ENCODE measurements around the gene RUVBL2. TPM values are rescaled to one million over a fixed set of nuclear protein-coding genes. Genes with fewer than 3 reads are reported as not detected.

The RUVBL2 gene
- total RNA-seq, 1 donor from 2014 or later: 60.3 TPM

DNA sequence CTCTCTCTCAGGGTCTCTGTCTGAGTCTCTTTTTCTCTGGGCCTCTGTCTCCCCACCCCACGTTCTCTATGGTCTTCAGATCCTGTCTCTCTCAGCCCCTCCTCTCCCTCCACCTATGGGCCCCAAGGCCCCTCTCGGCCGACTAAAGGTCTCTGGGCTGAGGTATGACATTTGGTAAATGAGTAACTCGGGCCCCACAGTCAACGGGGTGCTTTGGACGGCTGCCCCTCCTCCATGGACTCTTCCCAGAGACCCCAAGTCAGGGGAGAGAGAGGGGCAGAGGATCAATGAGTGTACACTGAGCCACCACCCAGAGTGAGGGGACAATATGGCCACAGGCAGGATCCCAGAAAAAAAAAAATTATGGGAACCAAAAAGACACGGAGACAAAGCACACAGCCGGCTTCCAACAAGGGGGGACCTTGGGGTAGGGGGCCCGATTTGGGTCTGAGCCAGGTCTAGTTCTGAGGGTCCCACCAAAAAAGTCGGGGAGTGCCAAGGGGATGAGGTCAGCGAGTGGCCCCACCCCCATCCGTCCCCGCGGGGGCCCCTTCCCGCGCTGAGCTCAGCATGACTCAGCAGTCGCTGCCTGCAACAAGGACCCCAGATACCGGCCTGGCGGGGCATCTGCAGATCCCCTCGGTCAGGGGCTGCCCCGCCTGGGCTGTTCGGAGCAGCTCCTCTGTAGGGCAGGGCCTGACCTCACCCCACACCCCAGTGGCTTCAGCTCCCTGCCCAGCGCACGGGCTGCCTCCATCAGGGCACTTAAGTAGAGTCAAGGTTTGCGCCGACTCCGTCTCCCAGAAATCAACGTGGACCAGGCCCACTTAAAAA is 30.1 kb upstream of the RUVBL2 start:
- DNase-seq (ENCODE audit: low spot score): peak; percentile 74

DNA sequence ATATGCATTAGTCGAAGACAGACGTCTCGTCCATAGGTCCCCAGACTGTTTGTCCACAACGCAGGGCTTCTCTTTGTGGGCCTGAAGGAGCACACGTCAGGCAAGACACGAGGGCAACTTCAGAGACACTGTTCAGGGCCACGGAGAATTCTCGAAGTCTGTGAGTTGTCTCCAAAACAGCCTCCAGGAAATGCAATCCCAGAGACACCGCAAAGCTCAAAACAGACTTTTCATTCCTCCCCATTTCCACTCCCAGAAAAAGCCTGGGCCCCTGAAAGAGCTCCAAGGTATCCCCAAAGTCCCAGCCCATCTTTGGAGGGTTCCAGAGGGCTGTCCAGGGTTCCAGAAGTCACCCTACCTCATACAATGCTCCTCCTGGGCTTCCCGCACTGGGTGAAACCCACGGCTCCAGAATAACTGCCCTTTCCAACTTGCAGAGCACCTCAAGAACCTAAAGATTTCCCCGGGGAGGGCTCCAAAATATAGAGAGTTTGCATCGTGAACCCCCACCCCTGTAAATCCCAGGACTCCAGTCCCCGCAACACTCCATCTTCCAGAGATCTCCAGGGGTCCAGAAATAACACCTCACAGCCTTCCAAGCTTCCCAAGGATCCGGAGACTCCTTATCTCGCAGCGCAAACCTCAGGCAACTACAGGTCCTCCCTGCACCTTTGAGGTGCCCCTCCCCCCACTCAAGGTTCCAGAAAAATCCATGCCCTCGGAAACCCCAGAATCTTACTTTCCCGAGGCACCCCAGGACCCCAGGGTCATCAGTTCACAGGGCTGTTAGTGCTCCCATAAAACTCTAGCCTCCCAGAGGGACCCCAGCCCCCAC is 29.3 kb upstream of the RUVBL2 start:
- DNase-seq (ENCODE audit: low spot score): no peak

DNA sequence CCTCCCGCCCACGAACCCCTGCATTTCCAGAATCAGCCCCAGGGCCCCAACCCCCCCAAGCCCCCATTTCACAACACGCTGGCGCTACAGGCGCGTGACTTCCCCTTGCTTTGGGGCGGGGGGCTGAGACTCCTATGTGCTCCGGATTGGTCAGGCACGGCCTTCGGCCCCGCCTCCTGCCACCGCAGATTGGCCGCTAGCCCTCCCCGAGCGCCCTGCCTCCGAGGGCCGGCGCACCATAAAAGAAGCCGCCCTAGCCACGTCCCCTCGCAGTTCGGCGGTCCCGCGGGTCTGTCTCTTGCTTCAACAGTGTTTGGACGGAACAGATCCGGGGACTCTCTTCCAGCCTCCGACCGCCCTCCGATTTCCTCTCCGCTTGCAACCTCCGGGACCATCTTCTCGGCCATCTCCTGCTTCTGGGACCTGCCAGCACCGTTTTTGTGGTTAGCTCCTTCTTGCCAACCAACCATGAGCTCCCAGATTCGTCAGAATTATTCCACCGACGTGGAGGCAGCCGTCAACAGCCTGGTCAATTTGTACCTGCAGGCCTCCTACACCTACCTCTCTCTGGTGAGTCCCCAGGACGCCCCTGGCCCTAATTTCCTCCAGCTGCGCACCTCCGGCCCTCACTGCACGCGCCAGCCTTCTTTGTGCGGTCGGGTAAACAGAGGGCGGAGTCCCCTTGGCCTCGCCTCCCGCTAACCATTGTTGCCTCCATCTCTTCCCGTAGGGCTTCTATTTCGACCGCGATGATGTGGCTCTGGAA is 28.5 kb upstream of the RUVBL2 start, which contains the start of gene FTL:
TSS of gene FTL (plus strand) at position 270 of the 766 bp plus-strand sequence. CDS start at position 469, 199 bp downstream.
- peak; percentile 98 for DNase-seq (ENCODE audit: low spot score)

DNA sequence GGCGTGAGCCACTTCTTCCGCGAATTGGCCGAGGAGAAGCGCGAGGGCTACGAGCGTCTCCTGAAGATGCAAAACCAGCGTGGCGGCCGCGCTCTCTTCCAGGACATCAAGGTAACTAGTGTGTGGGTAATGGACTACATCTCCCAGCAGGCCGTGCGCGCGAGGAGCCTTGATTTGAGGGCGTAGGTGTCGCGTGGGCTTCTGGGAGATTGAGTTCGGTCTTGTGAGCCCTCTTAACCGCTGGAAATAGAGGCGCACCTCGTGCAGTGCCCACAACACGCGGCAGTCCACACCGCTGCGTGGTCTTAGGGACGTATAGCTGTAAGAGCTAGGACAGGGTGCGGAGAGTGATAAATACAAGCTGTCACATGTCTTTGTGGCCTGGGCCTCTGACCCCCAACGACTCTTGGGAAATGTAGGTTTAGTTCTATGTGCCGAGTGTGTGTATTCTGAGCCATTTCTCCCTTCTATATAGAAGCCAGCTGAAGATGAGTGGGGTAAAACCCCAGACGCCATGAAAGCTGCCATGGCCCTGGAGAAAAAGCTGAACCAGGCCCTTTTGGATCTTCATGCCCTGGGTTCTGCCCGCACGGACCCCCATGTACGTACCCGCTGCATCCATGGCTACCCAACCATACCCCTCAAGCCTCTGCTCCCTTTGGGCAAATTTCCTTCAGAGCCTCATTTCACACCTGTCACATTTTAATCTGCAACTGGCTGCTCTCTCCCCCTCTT is 27.7 kb upstream of the RUVBL2 start:
- peak; percentile 86 for DNase-seq (ENCODE audit: low spot score)

DNA sequence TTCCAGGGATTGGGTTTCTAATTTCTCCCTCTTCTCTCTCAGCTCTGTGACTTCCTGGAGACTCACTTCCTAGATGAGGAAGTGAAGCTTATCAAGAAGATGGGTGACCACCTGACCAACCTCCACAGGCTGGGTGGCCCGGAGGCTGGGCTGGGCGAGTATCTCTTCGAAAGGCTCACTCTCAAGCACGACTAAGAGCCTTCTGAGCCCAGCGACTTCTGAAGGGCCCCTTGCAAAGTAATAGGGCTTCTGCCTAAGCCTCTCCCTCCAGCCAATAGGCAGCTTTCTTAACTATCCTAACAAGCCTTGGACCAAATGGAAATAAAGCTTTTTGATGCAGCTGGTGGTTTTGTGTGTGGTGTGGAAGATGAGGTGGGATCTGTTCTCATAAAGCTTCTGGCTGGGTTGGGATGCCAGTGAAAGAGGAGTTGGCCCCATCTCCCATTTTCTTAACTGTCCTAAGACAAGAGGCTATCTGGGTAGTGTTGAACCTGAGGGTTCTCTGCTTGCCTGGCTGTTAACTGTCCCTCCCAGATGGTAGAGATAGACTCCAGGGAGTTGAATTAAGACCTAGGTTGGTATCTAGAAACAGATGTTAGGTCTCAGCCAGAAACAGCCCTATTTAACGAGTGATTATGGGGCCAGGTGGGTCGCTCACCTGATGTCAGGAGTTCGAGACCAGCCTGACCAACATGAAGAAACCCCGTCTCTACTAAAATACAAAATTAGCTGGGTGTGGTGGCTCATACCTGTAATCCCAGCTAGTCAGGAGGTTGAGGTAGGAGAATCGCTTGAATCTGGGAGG is 26.9 kb upstream of the RUVBL2 start:
- no peak for DNase-seq (ENCODE audit: low spot score)

DNA sequence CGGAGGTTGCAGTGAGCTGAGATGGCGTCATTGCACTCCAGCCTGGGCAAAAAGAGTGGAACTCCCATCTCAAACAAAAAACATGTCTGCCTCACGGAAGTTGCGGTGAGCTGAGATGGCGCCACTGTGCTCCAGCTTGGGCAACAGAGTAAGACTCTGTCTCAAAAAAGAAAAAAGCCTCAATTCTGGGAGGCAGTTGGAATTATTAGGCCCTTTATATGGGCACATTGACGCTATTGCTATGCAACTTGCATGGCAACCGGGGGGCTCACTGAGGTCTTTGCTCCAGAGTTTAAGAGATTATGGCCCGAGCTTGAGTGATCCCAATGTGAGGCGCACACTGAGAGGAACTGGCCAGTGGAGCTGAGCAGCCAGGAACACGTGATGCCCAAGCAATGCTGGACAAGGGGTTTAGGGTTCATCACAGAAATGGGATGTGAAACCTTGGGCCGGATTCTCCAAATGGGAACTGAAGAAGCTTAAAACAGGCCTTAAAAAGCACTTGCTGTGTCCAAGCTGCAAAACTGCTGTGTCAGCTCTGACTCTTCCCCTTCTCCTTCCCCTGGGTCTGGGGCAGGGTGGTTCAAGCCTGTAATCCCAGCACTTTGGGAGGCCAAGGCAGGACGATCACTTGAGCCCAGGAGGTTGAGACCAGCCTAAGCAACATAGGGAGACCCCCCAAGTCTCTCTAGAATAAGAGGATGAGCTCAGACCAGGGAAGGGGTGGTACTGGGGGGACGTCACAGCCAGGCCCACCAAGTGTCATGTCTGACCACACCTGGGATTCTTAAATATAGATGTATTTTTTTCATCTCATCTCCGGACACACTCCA is 26.1 kb upstream of the RUVBL2 start:
- peak; percentile 61 for DNase-seq (ENCODE audit: low spot score)

DNA sequence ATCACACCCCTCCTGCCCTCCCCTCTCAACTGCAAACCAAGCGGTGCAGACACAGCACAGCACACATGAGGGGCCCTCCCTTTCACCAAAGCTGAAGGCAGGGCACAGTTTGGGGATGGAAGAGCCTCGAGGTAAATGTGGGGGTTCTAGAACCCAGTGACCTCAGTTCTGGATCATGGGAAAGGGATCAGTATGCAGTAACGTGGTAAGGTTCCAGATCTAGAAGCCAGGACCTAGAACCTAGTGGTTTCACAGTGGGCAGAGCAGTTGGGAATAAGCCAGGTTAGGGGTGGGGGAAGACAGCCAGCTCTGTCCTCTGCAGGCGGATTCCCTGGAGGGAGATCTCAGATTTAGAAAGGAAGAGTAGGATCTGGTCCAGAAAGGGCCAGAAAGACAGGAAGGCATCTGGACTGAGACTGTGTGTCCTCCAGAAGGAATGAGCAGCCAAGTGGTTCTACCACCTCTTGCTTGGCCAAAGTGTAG is 25.5 kb upstream of the RUVBL2 start:
- no peak for DNase-seq (ENCODE audit: low spot score)

DNA sequence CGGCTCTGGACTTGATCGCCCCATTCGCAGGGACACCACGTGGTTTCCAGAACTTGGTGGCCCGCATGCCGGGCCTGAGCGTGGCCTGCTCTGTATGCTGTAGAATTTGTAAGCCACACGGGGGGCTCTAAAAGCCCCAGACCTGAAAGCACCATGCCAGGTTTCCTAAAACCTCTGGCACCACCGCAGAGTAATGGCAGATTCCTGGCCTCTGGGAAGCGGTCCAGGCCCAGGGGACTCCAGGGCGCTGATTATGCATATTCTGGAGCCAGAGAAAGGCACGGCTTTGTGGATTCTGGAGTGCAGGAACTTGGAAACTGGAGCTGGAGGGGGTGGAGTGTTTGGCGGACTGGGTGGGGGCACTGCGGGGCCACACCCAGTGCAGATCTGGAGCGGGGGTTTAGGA is 24.9 kb upstream of the RUVBL2 start:
- no peak for DNase-seq (ENCODE audit: low spot score)

DNA sequence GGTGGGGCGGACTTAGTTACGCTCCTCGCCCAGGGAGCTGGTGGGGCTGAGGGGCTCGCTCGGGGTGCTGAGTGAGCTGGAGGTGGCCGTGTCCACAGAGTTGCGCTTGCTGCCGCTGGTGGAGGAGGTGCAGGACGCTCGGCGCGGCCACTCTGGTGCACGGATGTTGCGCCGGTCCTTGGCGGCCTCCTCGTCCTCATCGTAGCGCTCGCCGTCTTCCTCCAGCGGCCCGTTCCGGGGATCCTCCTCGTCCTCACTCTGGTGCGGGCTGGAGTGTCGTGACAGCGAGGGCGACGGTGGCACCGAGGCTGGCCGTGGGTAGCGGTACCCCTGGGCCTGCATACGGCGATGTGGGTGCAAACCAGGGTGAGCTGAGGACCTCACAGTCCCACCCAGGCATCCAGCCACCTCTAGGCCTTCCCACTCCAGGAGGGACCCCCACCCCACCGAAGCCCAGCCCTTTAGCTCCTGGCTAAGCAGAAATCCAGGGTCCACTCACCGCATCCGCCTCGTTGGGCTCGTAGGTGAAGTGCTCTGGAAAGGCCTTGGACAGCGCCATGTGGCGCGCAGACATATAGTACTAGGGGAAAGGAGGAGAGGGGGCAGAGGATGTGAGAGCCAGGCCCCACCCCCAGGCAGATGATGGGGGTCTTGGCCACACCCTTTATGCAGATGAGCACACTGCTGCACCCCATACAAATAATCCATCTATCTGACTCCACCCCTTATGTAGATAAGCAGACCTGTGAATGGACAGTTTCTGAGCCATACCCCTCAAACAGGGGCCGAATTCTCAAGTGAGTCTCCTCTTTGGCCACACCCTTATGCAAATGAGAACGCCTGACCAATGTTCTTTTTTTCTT is 24.2 kb upstream of the RUVBL2 start:
- DNase-seq (ENCODE audit: low spot score): no peak

DNA sequence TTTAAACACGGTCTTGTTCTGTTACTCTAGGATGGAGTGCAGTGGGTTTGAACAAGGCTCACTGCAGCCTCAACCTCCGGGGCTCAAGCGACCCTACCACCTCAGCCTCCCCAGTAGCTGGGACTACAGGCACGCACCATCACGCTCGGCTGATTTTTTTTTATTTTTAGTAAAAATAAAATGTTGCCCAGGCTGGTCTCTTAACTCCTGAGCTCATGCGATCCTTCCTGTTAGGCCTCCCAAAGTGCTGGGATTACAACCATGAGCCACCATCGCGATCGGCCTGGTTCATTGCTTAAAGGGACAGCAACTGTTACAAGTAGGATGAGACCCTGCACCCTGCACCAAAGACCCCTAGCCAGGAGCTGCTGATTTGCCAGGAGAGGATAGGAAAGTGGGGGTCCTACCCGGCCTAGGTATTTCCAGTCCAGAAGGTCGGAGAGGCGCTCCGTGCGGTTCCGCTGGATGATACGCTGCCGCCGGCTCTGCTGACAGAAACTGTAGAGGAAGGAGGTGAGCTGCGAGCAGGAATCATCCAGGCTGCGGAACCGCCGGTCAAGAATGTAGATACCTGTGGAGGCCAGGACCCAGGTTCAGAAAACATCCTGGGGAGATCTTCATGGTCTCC is 23.4 kb upstream of the RUVBL2 start:
- DNase-seq (ENCODE audit: low spot score): no peak

DNA sequence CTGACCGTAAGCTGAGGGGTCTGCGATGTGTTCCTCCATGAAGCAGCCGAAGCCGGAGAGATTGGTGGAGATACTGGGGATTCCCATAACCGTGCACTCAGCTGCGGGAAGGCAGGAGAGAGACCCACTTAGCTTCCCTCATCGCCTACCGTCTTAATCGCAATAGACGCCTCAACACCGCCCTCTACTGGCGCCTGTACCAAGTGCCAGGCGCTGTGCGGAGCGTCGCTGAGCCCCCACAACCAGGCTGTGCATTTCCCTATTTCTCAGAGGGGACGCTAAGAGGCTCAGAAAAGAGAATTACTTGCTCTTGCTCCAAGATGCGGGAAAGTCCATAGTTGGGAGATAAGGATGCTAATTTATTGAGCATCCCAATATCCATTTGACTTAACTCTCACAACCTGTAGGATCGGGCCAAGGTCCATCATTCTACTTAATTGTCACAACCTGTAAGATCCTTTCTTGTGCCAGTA is 22.7 kb upstream of the RUVBL2 start:
- DNase-seq (ENCODE audit: low spot score): peak; percentile 85

DNA sequence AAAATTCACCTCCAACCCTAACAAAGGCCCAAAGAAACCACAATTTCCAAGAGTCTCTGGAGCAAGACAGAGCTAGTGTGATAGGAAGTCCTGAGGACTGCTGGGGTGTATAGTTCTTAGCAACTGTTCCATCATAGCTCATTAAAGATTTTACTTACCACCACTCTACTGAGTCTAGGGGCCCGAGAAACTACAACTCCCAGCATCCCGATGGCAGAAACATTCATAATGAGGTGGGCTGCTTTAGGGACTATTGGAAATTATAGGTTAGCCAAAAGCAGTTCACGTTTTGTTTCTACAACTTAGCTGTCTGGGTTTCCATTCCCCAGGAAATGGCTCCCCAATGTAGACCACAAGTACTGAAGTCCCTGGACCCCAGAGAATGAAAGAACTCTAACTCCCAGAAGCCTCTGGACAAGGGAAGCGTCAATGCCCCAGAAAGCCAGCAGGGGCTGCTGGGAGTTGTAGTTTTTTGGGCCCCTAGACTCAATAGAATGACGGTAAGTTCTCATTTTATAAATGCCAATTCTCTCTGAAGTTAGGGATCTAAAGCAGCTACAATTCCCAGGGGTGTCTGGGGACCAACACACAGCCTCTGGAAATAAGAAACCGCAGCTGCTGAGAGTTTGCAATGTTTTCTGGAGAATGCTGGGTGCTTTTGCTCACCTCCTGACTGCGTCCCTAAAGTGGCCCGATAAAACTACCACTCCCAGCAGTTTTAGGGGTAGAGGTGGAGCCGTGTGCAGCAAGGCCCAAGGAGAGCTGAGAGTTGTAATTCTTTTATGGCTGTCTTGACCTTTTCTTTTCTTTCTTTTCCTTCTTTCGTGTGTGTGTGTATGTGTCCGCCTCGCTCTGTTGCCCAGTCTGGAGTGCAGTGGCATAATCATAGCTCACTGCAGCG is 17.5 kb upstream of the RUVBL2 start:
- no peak for DNase-seq (ENCODE audit: low spot score)

DNA sequence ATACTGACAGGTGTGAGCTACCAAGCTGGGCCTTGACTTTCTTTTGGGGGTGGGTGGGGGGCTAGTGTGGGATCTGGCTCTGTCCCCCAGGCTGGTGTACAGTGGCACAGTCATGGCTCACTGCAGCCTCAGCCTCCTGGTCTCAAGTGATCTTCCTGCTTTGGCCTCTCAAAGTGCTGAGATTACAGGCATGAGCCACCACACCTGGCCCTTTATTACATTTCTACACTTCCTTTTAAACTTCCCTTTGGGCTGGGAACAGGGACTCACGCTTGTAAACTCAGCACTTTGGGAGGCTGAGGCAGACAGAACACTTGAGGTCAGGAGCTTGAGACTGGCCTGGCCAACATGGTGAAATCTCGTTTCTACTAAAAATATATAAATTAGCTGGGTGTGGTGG is 16.6 kb upstream of the RUVBL2 start:
- DNase-seq (ENCODE audit: low spot score): no peak

DNA sequence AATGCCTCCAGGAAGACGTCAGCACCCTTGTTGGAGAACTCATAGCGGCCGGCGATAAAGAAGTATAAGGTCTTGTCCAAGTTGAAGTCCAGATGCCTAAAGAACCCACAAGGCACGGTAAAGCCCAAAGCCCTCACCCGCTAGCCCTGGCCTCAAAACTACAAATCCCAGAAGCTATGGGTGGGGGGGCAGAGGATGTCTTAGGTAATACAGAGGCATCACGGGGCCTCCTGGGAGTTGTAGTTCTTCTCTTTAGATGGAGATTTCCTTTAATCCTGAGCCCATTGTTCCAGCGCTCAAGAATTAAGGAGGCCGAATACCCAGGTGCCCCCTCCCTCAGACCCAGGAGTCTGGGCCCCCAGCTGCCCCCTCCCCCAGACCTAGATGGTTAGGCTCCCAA is 11.4 kb upstream of the RUVBL2 start:
- DNase-seq (ENCODE audit: low spot score): no peak

DNA sequence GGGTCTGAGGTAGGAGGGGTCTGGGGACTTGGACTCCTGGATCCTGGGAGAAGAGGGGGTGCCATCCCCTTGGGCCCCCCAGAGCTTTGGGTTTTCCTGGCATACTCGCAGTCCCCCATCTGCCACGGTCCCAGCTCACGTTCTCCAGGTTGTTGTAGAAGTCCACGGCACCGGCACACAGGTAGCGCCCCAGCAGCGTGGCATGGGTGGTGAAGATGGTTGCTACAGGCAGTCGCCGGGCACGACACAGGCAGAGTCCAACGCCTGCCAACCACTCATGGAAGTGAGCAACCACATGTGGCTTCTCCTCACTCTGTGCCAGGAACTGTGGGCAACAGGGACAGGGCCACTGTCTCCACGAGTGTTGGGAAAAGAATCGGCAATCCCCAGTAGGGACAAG is 8.0 kb upstream of the RUVBL2 start:
- DNase-seq (ENCODE audit: low spot score): no peak

DNA sequence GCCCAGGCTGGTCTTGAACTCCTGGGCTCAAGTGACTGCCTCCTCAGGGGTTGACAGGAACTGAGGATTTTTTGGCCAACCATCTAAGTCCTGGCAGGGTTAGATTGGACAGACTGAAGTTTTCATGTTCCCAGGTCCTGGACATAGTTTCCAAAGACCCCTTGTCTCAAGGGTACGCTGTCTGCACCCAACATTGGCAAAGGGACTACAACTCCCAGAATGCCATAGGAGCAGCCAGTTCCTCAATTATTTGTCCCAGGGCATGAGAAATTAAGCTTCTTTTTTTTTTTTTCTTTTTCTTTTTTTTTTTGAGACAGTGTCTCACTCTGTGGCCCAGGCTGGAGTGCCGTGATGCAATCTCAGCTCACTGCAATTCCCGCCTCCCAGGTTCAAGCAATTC is 7.5 kb upstream of the RUVBL2 start:
- DNase-seq (ENCODE audit: low spot score): no peak

DNA sequence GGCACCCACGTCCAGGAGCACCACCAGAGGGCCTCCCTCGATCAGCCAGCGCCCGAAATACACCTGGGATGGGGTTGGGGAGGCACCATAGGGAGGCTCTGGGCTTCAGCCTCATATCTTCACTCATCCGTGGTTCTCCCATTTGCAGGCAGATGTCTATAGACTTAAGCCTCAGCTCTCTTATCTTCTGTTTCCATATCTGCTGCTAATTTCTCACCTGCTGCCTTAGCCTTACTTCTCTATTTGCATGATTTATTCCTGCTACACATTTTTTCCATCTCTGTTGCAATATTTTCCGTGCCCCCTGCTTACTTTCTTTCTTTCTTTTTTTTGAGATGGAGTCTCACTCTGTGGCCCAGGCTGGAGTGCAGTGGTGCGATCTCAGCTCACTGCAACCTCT is 6.4 kb upstream of the RUVBL2 start:
- no peak for DNase-seq (ENCODE audit: low spot score)

Data from mucosa of gallbladder (tissue), 1 donor.